CD14-positive monocyte (primary cell): ENCODE measurements around the gene ATG12. TPM values are rescaled to one million over a fixed set of nuclear protein-coding genes. Genes with fewer than 3 reads are reported as not detected.

Experiments
- DNase-seq, 3 donors: peaks; one replicate each; pipeline ENCODE4 v3.0.0-alpha.2; 2011 to 2022
- H2AFZ ChIP-seq: 2 replicates; pipeline ENCODE4 v1.6.0; 2012; ENCODE audit warnings: mild to moderate bottlenecking, low read depth, low read length, inconsistent platforms; ENCODE audit not compliant: insufficient read depth, poor library complexity, severe bottlenecking
- H3K27ac ChIP-seq, 2 donors: 1 replicate in 1 of 2; 2 replicates in 1 of 2; pipeline ENCODE4 v1.5.1; 2012 to 2013; ENCODE audit warnings: low read length in 2 of 2, control low read depth in 1 of 2, inconsistent platforms in 1 of 2, low read depth in 1 of 2, mild to moderate bottlenecking in 1 of 2
- H3K27me3 ChIP-seq, 2 donors: one replicate each; pipeline versions ENCODE4 v1.6.0 to v1.6.1; 2011 to 2013; ENCODE audit warnings: low read length in 2 of 2; ENCODE audit not compliant: control insufficient read depth in 2 of 2, insufficient read depth in 2 of 2
- H3K36me3 ChIP-seq, 2 donors: replicated peaks in 1 of 2; 1 replicate in 1 of 2; 2 replicates in 1 of 2; pipeline versions ENCODE4 v1.5.1 to v1.6.1; 2012 to 2013; ENCODE audit warnings: low read length in 2 of 2, control low read depth in 1 of 2, inconsistent platforms in 1 of 2, mild to moderate bottlenecking in 1 of 2; ENCODE audit not compliant: insufficient read depth in 2 of 2, control insufficient read depth in 1 of 2
- H3K4me1 ChIP-seq, 2 donors: 1 replicate in 1 of 2; 2 replicates in 1 of 2; pipeline versions ENCODE4 v1.5.1 to v1.6.1; 2012 to 2013; ENCODE audit warnings: low read length in 2 of 2, control low read depth in 1 of 2, inconsistent platforms in 1 of 2, mild to moderate bottlenecking in 1 of 2, moderate library complexity in 1 of 2; ENCODE audit not compliant: insufficient read depth in 2 of 2, control insufficient read depth in 1 of 2
- H3K4me2 ChIP-seq: replicated peaks from 2 replicates; pipeline ENCODE3; 2012; ENCODE audit warnings: low read length, moderate library complexity, mild to moderate bottlenecking; ENCODE audit not compliant: poor library complexity, severe bottlenecking; ENCODE audit errors: extremely low read depth
- H3K4me3 ChIP-seq, 3 experiments: fragments of 200-600 bp in 1 of 3; sonication (generic) in 1 of 3; replicated peaks in 1 of 3; 1 replicate in 2 of 3; 2 replicates in 1 of 3; pipeline ENCODE4 v1.5.1; 2011 to 2013; ENCODE audit warnings: low read length in 3 of 3, mild to moderate bottlenecking in 3 of 3, control low read depth in 2 of 3, low read depth in 2 of 3, inconsistent platforms in 1 of 3, moderate library complexity in 1 of 3
- H3K79me2 ChIP-seq: 2 replicates; pipeline ENCODE4 v1.6.0; 2012; ENCODE audit warnings: mild to moderate bottlenecking, control low read depth, inconsistent platforms, low read length, moderate library complexity; ENCODE audit not compliant: insufficient read depth
- H3K9ac ChIP-seq: 2 replicates; pipeline ENCODE4 v1.6.0; 2017; ENCODE audit warnings: low read length, mild to moderate bottlenecking; ENCODE audit not compliant: insufficient read depth, poor library complexity, severe bottlenecking
- H3K9me3 ChIP-seq, 2 donors: replicated peaks in 1 of 2; 1 replicate in 1 of 2; 2 replicates in 1 of 2; pipeline versions ENCODE4 v1.5.1 to v1.6.1; 2012 to 2013; ENCODE audit warnings: low read length in 2 of 2, control low read depth in 1 of 2; ENCODE audit not compliant: control insufficient read depth in 1 of 2, insufficient read depth in 1 of 2
- H4K20me1 ChIP-seq: 2 replicates; pipeline ENCODE4 v1.6.0; 2012; ENCODE audit warnings: mild to moderate bottlenecking, low read length, control low read depth, moderate library complexity; ENCODE audit not compliant: insufficient read depth
- H3K27ac Mint-ChIP-seq, 7 donors: one replicate each; pipeline ENCODE4 v1.8.0; 2020; ENCODE audit warnings: mild to moderate bottlenecking in 7 of 7, mixed read lengths in 7 of 7, moderate library complexity in 6 of 7, inconsistent platforms in 2 of 7
- H3K27me3 Mint-ChIP-seq, 3 donors: one replicate each; pipeline ENCODE4 v1.8.0; 2021 to 2022; ENCODE audit warnings: low read depth in 3 of 3, mild to moderate bottlenecking in 3 of 3, mixed read lengths in 3 of 3, moderate library complexity in 3 of 3, inconsistent platforms in 1 of 3
- H3K36me3 Mint-ChIP-seq, 2 donors: one replicate each; pipeline ENCODE4 v1.8.0; 2020; ENCODE audit warnings: mixed read lengths in 2 of 2, inconsistent platforms in 1 of 2, mild to moderate bottlenecking in 1 of 2
- H3K4me1 Mint-ChIP-seq: one replicate; pipeline ENCODE4 v1.8.0; 2020; ENCODE audit warnings: mild to moderate bottlenecking, mixed read lengths
- H3K4me3 Mint-ChIP-seq, 2 donors: one replicate each; pipeline ENCODE4 v1.8.0; 2020; ENCODE audit warnings: mild to moderate bottlenecking in 2 of 2, mixed read lengths in 2 of 2, moderate library complexity in 1 of 2
- H3K9me3 Mint-ChIP-seq, 7 donors: one replicate each; pipeline ENCODE4 v1.8.0; 2020 to 2022; ENCODE audit warnings: mixed read lengths in 7 of 7, mild to moderate bottlenecking in 6 of 7, moderate library complexity in 6 of 7, inconsistent platforms in 2 of 7
- WGBS: methylation state at CpG from one replicate; pipeline ENCODE4 v1.1.5; 2013; ENCODE audit warnings: missing lambda C conversion rate; ENCODE audit not compliant: insufficient coverage; 5-methylcytosine and 5-hydroxymethylcytosine counted together
- intact Hi-C, 2 donors: fragments of 100-400 bp; cut with micrococcal nuclease; formaldehyde crosslinking; loops; one replicate each; pipeline versions ENCODE4 v1.15.0 to v1.15.1; 2023
- polyA plus RNA-seq, 3 donors: library from polyadenylated mRNA; depleted of rRNA in 1 of 3; unstranded in 2 of 3; stranded (reverse) in 1 of 3; fragments of 300-500 nt in 2 of 3; fragments of >200 nt in 1 of 3; fragmentation: Illumina TruSeq in 2 of 3; gene quantifications; 1 replicate in 2 of 3; 2 replicates in 1 of 3; pipeline ENCODE4 v1.2.3, GENCODE V29; 2012 to 2021
- TF ChIP-seq, protein P1 (sequence below): fragments of 200-600 bp; IDR thresholded peaks from one replicate; pipeline ENCODE4 v1.8.0; 2022; ENCODE audit warnings: antibody characterized with exemption, mild to moderate bottlenecking

Gene ATG12
- polyA plus RNA-seq, 3 donors: 44.3 to 143 (median 101) TPM

DNA sequence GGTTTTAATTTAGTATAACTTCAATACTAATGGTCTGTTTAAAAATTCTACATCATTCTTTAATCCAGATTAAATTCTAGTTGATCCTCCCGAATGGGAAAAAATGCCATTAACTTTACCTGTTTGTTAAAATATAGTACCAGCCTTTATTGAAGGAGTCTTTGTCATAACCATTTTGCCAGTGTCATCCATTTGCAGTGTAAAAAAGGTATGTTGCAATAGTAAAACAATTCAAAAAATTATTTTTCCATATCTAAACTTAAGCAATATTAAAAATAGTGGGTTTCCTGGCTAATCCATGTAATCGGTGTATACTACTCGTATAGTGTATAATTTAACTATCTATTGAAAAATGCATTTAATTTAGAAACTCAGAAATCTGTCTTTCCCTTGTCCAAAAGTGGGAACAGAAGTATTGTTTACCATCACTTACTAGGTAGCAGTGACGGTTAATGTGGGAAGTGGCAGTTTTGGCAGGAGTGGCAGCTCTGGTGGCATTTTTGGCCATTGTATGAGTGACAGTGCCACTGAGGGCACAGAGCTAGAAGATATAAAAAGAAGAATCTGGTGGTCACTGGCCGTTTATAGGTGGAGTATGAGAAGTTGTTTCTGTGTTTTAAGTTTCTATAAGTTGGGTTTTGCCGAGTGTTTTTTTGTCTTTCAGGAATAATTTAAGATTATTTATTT is 2.2 kb upstream of the ATG12 start:
- H3K4me1 ChIP-seq: peaks cover 34 to 43% of the 10 kb centered on the region in 2 donors
- H3K4me3 ChIP-seq: peak overlapping the region in 1 of 3 experiments; percentile 91
- H3K27ac ChIP-seq: no peak overlapping the region
- no peaks in the 10 kb centered on the region for H3K9me3 Mint-ChIP-seq
- peaks cover 38% of the 10 kb centered on the region for H4K20me1 ChIP-seq
- peaks cover 43% of the 10 kb centered on the region for H3K4me1 Mint-ChIP-seq
- TF ChIP-seq, protein P1, sequence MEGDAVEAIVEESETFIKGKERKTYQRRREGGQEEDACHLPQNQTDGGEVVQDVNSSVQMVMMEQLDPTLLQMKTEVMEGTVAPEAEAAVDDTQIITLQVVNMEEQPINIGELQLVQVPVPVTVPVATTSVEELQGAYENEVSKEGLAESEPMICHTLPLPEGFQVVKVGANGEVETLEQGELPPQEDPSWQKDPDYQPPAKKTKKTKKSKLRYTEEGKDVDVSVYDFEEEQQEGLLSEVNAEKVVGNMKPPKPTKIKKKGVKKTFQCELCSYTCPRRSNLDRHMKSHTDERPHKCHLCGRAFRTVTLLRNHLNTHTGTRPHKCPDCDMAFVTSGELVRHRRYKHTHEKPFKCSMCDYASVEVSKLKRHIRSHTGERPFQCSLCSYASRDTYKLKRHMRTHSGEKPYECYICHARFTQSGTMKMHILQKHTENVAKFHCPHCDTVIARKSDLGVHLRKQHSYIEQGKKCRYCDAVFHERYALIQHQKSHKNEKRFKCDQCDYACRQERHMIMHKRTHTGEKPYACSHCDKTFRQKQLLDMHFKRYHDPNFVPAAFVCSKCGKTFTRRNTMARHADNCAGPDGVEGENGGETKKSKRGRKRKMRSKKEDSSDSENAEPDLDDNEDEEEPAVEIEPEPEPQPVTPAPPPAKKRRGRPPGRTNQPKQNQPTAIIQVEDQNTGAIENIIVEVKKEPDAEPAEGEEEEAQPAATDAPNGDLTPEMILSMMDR: no peak
- H3K27ac Mint-ChIP-seq: peak overlapping the region in 2 of 7 donors; percentile 31 to 33
- peak in 1 of 3 donors; percentile 9 for DNase-seq
- no peak overlapping the region for H2AFZ ChIP-seq
- H3K4me3 Mint-ChIP-seq: peak overlapping the region; percentile 95 to 97
- no peaks in the 10 kb centered on the region for H3K27me3 Mint-ChIP-seq
- H3K36me3 ChIP-seq: no peaks in the 10 kb centered on the region
- peak overlapping the region; percentile 84 for H3K4me2 ChIP-seq
- H3K27me3 ChIP-seq: no peaks in the 10 kb centered on the region
- no peak overlapping the region for H3K9ac ChIP-seq
- WGBS: 0% methylated on average over 1 of the region's 6 CpGs
- intact Hi-C loops: loop anchor here (5.0 kb wide), 4 partner anchors 189 to 244 kb away; partner anchors contain the start of genes TMED7 (in 2 of the 2), ARL14EPL (in 1 of the 2) and COMMD10 (in 1 of the 2)
- peaks cover 95% of the 10 kb centered on the region for H3K79me2 ChIP-seq
- H3K9me3 ChIP-seq: no peaks in the 10 kb centered on the region
- no peaks in the 10 kb centered on the region for H3K36me3 Mint-ChIP-seq

DNA sequence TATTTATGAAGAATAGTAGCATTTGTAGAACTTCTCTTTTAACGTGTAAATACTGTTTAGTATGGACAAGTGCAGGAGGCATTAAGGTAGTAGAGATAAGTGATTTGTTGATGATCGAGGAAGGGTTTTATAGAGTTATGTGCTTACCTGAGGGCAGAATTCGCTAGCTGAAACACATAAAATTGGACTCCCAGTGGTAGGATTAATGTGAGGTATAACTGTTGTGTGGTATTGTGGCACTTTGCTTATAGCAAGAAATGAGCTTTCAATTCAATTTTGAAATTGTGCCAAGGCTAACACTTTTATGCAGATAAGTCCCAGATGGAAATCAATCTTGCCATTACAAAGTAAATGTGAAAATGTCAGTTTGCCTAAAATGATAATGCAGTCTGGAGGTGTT is 1.6 kb upstream of the ATG12 start:
- H3K79me2 ChIP-seq: peaks cover 95% of the 10 kb centered on the region
- Mint-ChIP-seq H3K36me3 (peaks cover 0 to 3% of the 10 kb centered on the region in 2 donors), H3K4me3 (peak overlapping the region; percentile 95 to 97), H3K9me3 (no peaks in the 10 kb centered on the region), H3K4me1 (peaks cover 44% of the 10 kb centered on the region), H3K27ac (peak overlapping the region in 4 of 7 donors; percentile 41 to 91 (median 66)), H3K27me3 (no peaks in the 10 kb centered on the region)
- TF ChIP-seq, protein P1: no peak
- peaks cover 42% of the 10 kb centered on the region for H4K20me1 ChIP-seq
- peak overlapping the region; percentile 88 for H2AFZ ChIP-seq
- intact Hi-C loops: loop anchor here (5.0 kb wide), 4 partner anchors 189 to 244 kb away; partner anchors contain the start of genes TMED7 (in 2 of the 2), ARL14EPL (in 1 of the 2) and COMMD10 (in 1 of the 2)
- peak overlapping the region; percentile 93 for H3K9ac ChIP-seq
- H3K36me3 ChIP-seq: peaks cover 0 to 4% of the 10 kb centered on the region in 2 donors
- H3K9me3 ChIP-seq: no peaks in the 10 kb centered on the region
- H3K27me3 ChIP-seq: no peaks in the 10 kb centered on the region
- 17% methylated on average over 3 of the region's 3 CpGs for WGBS
- peak overlapping the region; percentile 75 to 92 (median 91) for H3K4me3 ChIP-seq
- peaks cover 36 to 48% of the 10 kb centered on the region in 2 donors for H3K4me1 ChIP-seq
- no peak for DNase-seq
- peak overlapping the region in 1 of 2 donors; percentile 96 for H3K27ac ChIP-seq
- peak overlapping the region; percentile 84 for H3K4me2 ChIP-seq
